GM10266 (cell line): ENCODE data around the gene HAUS5.
"Not testable (repeated sequence)": the region's sequence is repeated elsewhere in the genome, so short reads cannot be mapped to it uniquely, and the experiment has no call there.

Experiments
- DNase-seq: peaks from one replicate; pipeline ENCODE4 v3.0.0; 2012; ENCODE audit errors: extremely low spot score
- TF ChIP-seq, protein P1 (sequence below): IDR thresholded peaks from 2 replicates; pipeline ENCODE4 v1.5.1; 2012; ENCODE audit warnings: mild to moderate bottlenecking, low read depth; ENCODE audit not compliant: control insufficient read depth, insufficient read depth; ENCODE audit errors: missing control alignments

HAUS5 gene

DNA sequence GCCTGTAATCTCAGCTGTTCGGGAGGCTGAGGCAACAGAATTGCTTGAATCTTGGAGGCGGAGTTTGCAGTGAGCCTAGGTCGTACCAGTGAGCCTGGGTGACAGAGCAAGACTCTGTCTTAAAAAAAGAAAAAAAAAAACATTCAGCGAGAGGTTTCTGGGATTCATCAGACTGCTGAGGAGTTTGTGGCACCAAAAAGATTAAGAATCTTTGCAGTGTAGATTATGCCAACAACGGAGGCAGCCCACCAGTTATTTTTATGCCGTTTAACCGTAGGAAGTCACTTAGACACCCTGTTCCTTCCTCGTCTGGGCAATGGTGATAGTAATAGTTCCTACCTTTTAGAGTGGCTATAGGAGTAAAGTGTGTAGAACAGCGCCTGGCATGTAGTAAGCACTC, 38.0 kb downstream of the HAUS5 start:
- TF ChIP-seq, protein P1, sequence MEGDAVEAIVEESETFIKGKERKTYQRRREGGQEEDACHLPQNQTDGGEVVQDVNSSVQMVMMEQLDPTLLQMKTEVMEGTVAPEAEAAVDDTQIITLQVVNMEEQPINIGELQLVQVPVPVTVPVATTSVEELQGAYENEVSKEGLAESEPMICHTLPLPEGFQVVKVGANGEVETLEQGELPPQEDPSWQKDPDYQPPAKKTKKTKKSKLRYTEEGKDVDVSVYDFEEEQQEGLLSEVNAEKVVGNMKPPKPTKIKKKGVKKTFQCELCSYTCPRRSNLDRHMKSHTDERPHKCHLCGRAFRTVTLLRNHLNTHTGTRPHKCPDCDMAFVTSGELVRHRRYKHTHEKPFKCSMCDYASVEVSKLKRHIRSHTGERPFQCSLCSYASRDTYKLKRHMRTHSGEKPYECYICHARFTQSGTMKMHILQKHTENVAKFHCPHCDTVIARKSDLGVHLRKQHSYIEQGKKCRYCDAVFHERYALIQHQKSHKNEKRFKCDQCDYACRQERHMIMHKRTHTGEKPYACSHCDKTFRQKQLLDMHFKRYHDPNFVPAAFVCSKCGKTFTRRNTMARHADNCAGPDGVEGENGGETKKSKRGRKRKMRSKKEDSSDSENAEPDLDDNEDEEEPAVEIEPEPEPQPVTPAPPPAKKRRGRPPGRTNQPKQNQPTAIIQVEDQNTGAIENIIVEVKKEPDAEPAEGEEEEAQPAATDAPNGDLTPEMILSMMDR: no peak
- no peak for DNase-seq

DNA sequence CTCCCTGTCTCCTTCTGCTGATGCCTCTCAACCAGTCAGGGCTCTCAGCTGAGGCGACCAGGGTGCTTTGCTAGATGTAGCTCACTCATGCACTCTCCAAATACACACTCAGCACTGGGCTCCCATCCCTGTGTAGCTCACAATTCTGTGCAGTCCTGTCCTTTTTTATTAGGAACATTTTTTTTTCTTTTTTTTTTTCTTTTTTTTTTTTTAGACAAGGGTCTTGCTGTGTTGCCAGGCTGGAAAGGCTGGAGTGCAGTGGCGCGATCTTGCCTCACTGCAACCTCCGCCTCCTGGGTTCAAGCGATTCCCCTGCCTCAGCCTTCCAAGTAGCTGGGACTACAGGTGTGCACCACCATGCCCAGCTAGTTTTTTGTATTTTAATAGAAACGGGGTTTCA, 42.3 kb downstream of the HAUS5 start:
- DNase-seq: not testable (repeated sequence)

DNA sequence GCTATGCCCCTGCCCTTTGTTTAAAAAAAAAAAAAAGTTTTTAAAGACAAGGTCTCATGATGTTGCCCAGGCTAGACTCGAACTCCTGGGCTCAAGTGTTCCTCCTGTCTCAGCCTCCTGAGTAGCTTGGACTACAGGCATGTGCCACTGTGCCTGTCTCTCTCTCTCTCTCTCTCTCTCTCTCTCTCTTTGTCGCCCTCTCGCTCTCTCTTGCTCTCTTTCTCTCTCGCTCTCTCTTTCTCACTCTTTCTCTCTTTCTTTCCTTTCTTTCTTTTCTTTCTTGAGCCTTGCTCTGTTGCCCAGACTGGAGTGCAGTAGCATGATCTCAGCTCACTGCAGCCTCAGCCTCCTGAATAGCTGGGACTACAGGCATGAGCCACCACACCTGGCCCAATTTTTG, 43.1 kb downstream of the HAUS5 start:
- TF ChIP-seq, protein P1: no peak
- no peak for DNase-seq

DNA sequence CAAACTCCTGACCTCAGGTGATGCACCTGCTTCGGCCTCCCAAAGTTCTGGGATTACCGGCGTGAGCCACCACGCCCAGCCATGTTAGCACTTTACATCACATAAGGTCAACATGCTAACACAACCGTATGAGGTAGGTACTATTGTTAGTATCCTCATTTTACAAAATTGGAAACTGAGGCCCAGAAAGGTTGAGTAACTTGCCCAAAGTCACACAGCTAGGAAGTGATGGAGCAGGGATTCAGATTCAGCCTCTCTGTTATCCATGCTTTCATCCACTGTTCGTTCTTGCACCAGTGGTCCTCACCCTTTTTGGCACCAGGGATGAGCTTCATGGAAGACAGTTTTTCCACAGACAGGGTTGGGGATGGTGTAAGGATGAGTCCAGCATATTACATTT, 44.2 kb downstream of the HAUS5 start:
- DNase-seq: no peak

DNA sequence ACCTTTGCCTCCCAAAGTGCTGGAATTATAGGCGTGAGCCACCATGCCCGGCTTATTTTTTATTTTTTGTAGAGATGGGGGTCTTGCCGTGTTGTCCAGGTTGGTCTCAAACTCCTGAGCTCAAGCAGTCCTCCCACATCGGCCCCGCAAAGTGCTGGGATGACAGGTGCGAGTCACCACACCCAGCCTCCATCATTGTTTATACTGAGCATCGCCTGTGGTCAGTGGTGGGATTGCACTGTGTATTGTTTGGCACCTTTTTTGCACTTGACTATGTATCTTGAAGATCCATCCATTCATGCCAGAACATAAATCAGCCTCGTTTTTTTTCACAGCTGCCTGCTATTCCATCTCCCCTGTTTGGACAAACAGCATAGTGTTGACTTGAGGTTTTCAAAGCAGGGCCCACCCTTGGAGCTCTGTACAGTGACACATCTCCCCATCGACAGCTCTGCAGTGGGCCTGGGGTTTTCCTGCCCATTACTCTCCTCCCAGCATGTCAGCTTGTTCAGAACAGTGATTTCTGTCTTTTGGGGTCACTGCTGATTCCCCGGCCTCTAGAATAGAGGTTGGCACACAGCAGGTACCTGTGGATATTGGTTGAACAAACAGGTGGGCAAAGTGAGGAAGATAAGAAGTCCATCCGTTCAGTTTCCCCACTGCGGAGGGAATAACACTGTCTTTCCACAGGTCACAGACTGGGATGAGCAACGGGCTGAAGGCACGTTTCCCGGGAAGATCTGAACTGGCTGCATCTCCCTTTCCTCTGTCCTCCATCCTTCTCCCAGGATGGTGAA, 45.6 kb downstream of the HAUS5 start:
- TF ChIP-seq, protein P1: no peak
- DNase-seq: no peak

More for the DNA sequence above, 44.2 kb downstream of the HAUS5 start:
- TF ChIP-seq, protein P1: no peak

DNA sequence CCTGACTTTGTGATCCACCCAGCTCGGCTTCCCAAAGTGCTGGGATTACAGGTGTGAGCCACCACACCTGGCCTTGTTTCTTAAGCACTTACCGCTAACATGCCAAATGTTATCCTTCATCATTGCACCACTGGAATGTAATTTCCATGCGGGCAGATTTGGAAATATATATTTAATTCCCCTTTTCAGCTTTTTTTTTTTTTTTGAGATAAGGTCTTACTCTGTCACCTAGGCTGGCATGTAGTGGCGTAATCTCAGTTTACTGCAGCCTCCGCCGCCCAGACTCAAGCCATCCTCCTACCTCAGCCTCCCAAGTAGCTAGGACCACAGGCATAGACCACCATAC, 49.4 kb downstream of the HAUS5 start:
- TF ChIP-seq, protein P1: no peak

DNA sequence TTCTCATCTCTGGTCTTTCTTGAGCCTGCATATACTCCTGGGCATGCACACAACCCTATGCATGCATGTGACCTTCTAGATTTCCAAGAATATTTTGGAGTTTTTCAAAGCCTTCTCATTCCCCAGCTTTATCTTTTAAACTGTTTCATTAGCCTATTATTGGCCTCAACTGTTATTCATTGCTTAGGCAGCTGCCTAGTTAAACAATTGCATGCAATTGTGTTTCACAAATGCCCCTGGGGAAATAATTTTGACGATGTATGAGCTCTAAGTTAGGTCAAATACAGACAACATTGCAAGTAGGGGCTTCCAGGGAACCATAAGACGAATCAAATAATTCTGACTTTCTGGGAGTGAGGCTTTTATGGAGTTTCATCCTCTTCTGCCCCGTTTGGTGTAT, 51.4 kb downstream of the HAUS5 start:
- TF ChIP-seq, protein P1: no peak
- no peak for DNase-seq

More for the DNA sequence above, 49.4 kb downstream of the HAUS5 start:
- DNase-seq: no peak

DNA sequence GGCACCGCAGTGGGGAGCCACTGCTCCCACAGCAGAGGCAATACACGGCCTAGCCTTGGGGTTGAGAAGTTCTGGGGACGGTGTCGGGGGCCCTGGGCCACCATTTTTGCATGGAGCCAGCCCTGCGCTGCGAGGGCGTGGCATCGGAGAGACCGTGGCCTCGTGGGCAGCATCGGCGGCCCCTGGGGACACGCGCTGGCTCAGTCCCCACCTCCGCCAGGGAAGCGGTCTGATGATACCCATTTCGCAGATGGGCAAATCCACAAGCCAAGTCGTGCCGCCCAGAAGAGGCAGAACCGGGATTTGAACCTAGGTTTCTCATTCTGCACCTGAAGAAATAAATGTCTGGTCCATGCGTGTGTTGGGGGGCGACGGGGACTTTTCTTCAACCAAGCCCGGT, 52.6 kb downstream of the HAUS5 start:
- DNase-seq: no peak
- TF ChIP-seq, protein P1: no peak
